HepG2 (cell line): ENCODE data around the gene CDK5RAP1. TPM values are rescaled to one million over a fixed set of nuclear protein-coding genes. Genes with fewer than 3 reads are reported as not detected.

Experiments used
- FOXC1 ChIP-seq: sonication (generic); formaldehyde crosslinking; IDR thresholded peaks from 2 replicates; pipeline ENCODE4 v1.8.0; 2022; ENCODE audit warnings: mild to moderate bottlenecking, missing genetic modification reagents, borderline replicate concordance
- GMEB1 ChIP-seq: sonication (generic); formaldehyde crosslinking; IDR thresholded peaks from 2 replicates; pipeline ENCODE4 v1.5.1; 2020; ENCODE audit warnings: missing genetic modification reagents, mild to moderate bottlenecking, borderline replicate concordance
- MYC ChIP-seq: sonication (generic); formaldehyde crosslinking; IDR thresholded peaks from 2 replicates; pipeline ENCODE4 v1.9.0; 2021; ENCODE audit warnings: missing genetic modification reagents, borderline replicate concordance
- SIN3B ChIP-seq: fragments of 150-350 bp; IDR thresholded peaks from 2 replicates; pipeline ENCODE4 v1.6.1; 2014; ENCODE audit warnings: low read length
- ZFP91 ChIP-seq: sonication (generic); formaldehyde crosslinking; IDR thresholded peaks from 2 replicates; pipeline ENCODE4 v1.9.0; 2022; ENCODE audit warnings: missing genetic modification reagents, mild to moderate bottlenecking, borderline replicate concordance
- ZNF329 ChIP-seq: sonication (generic); formaldehyde crosslinking; IDR thresholded peaks from 2 replicates; pipeline ENCODE4 v1.9.0; 2021; ENCODE audit warnings: low read depth, mild to moderate bottlenecking, missing genetic modification reagents
- ZNF510 ChIP-seq: sonication (generic); formaldehyde crosslinking; IDR thresholded peaks from 2 replicates; pipeline ENCODE4 v1.4.0; 2020; ENCODE audit warnings: low read depth, mild to moderate bottlenecking, missing genetic modification reagents
- ZNF672 ChIP-seq: sonication (generic); formaldehyde crosslinking; IDR thresholded peaks from 2 replicates; pipeline ENCODE4 v1.8.1; 2022; ENCODE audit warnings: missing genetic modification reagents
- ZNF678 ChIP-seq: sonication (generic); formaldehyde crosslinking; IDR thresholded peaks from 2 replicates; pipeline ENCODE4 v1.4.0; 2020; ENCODE audit warnings: mild to moderate bottlenecking, missing genetic modification reagents
- ZNF792 ChIP-seq: IDR thresholded peaks from 2 replicates; pipeline ENCODE4 v1.6.1; 2016
- ZNF800 ChIP-seq: sonication (generic); formaldehyde crosslinking; IDR thresholded peaks from 2 replicates; pipeline ENCODE4 v1.4.0; 2020; ENCODE audit warnings: missing genetic modification reagents
- ZNF839 ChIP-seq: sonication (generic); formaldehyde crosslinking; IDR thresholded peaks from 2 replicates; pipeline ENCODE4 v1.4.0; 2020; ENCODE audit warnings: missing genetic modification reagents, mild to moderate bottlenecking, borderline replicate concordance
- ZSCAN22 ChIP-seq: sonication (generic); formaldehyde crosslinking; IDR thresholded peaks from 2 replicates; pipeline ENCODE4 v1.4.0; 2020; ENCODE audit warnings: mild to moderate bottlenecking, missing genetic modification reagents
- polyA plus RNA-seq, 8 experiments: library from polyadenylated mRNA; depleted of rRNA in 3 of 8; stranded (reverse) in 7 of 8; unstranded in 1 of 8; fragments of >200 nt; fragmentation: Illumina TruSeq in 4 of 8; extraction: Trizol in 4 of 8; gene quantifications; 2 replicates each; pipeline versions ENCODE4 v1.2.1 to v1.2.3, GENCODE V29; 2011 to 2016; ENCODE audit warnings: low read depth in 4 of 8, missing spikeins in 1 of 8, mixed read lengths in 1 of 8; ENCODE audit not compliant: insufficient read depth in 1 of 8
- total RNA-seq, 5 experiments: library from RNA; depleted of rRNA; stranded (reverse); fragments of >200 nt; fragmentation: Illumina TruSeq; extraction: Trizol; gene quantifications; 2 replicates each; pipeline ENCODE4 v1.2.3, GENCODE V29; 2016; ENCODE audit warnings: low read depth in 1 of 5
- TF ChIP-seq, protein P1 (sequence below): sonication (generic); formaldehyde crosslinking; IDR thresholded peaks from 2 replicates; pipeline ENCODE4 v1.4.0; 2020; ENCODE audit warnings: missing genetic modification reagents
- TF ChIP-seq, protein P2 (sequence below): IDR thresholded peaks from 2 replicates; pipeline ENCODE4 v1.6.1; 2016; ENCODE audit warnings: missing compliant biosample characterization, missing genetic modification reagents, borderline replicate concordance
- TF ChIP-seq, protein P3 (sequence below): IDR thresholded peaks from 2 replicates; pipeline ENCODE4 v1.6.1; 2016; ENCODE audit warnings: low read depth, control low read depth

Gene CDK5RAP1
- total and polyA plus RNA-seq, 2 of the 13 experiments (the other 11 are each of a cell fraction or from before 2014, with no cell fraction given): 53.6 to 98.2 TPM

DNA sequence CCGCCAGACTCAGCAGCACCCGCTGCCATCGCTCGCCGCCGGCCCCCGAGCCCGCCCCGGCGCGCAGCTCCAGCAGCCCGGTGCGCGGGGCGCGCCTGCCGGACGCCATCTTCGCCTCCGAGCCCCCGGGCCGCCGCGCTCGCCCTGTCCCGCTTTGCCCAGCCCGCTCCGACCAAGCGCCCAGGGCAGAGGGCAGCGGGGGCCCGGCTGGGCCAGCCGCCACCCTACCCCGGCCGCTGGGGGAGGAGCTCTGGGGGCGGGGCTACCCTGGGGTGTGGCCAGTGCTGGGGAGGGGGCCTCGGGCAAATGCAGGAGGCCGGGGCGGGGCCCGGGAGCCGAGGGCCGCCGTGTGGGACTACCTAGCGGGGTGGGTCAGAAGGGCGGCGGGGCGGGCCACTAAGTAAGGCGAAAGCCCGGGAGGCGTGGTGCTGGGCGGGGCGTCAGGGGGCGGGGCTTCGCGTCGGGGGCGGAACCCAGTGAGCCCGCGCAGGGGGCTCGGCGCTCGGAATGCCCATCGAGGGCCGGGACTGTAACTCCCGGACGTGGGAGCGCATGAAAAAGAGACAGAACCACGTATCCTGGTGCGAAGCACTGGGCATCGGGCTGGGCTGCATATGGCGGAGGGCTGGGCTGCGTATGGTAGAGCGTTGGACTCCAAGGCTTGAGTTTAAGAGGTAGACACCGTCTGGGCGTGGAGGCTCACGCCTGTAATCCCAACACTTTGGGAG lies 42.4 kb upstream of the CDK5RAP1 start, which contains the start of gene SNTA1 (continued):
- TF ChIP-seq ZNF672 (CRISPR knock-in tag) (no peak), ZFP91 (no peak; the same call in 1 of the 2 replicates), SIN3B (no peak), ZSCAN22 (CRISPR knock-in tag) (no peak), ZNF510 (CRISPR knock-in tag) (0 out of 2 replicates have a peak, but pooled peaks have one; percentile 37), MYC (CRISPR knock-in tag) (peak; percentile 44; the same call in 1 of the 2 replicates), ZNF800 (CRISPR knock-in tag) (no peak), FOXC1 (peak; percentile 24; the same call in 1 of the 2 replicates), ZNF678 (CRISPR knock-in tag) (peak; percentile 83; the same call in 1 of the 2 replicates), ZNF329 (no peak; the same call in 1 of the 2 replicates), GMEB1 (0 out of 2 replicates have a peak, but pooled peaks have one; percentile 22), ZNF839 (CRISPR knock-in tag) (peak; percentile 86; the same call in 1 of the 2 replicates), ZNF792 (CRISPR knock-in tag) (0 out of 2 replicates have a peak, but pooled peaks have one; percentile 1)
- TF ChIP-seq, protein P1, sequence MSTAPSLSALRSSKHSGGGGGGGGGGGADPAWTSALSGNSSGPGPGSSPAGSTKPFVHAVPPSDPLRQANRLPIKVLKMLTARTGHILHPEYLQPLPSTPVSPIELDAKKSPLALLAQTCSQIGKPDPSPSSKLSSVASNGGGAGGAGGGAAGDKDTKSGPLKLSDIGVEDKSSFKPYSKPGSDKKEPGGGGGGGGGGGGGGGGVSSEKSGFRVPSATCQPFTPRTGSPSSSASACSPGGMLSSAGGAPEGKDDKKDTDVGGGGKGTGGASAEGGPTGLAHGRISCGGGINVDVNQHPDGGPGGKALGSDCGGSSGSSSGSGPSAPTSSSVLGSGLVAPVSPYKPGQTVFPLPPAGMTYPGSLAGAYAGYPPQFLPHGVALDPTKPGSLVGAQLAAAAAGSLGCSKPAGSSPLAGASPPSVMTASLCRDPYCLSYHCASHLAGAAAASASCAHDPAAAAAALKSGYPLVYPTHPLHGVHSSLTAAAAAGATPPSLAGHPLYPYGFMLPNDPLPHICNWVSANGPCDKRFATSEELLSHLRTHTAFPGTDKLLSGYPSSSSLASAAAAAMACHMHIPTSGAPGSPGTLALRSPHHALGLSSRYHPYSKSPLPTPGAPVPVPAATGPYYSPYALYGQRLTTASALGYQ (CRISPR knock-in tag): no peak
- TF ChIP-seq, protein P2, sequence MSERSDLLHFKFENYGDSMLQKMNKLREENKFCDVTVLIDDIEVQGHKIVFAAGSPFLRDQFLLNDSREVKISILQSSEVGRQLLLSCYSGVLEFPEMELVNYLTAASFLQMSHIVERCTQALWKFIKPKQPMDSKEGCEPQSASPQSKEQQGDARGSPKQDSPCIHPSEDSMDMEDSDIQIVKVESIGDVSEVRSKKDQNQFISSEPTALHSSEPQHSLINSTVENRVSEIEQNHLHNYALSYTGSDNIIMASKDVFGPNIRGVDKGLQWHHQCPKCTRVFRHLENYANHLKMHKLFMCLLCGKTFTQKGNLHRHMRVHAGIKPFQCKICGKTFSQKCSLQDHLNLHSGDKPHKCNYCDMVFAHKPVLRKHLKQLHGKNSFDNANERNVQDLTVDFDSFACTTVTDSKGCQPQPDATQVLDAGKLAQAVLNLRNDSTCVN (CRISPR knock-in tag): no peak
- TF ChIP-seq, protein P3, sequence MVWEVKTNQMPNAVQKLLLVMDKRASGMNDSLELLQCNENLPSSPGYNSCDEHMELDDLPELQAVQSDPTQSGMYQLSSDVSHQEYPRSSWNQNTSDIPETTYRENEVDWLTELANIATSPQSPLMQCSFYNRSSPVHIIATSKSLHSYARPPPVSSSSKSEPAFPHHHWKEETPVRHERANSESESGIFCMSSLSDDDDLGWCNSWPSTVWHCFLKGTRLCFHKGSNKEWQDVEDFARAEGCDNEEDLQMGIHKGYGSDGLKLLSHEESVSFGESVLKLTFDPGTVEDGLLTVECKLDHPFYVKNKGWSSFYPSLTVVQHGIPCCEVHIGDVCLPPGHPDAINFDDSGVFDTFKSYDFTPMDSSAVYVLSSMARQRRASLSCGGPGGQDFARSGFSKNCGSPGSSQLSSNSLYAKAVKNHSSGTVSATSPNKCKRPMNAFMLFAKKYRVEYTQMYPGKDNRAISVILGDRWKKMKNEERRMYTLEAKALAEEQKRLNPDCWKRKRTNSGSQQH (CRISPR knock-in tag): no peak; the same call in 1 of the 2 replicates
